GM23338 (cell line): ENCODE data around the gene IFNG. TPM values are rescaled to one million over a fixed set of nuclear protein-coding genes. Genes with fewer than 3 reads are reported as not detected.

ENCODE experiments used
- ATAC-seq: fragments of 200-7000 bp; cut with Tn5 transposase; 3 replicates; pipeline ENCODE4 v1.9.1; 2020
- DNase-seq: peaks from one replicate; pipeline ENCODE4 v3.0.0-alpha.2; 2015; ENCODE audit warnings: low spot score
- H2AFZ ChIP-seq: fragments of 200-600 bp; sonication (generic); 2 replicates; pipeline ENCODE4 v1.8.0; 2016; ENCODE audit warnings: antibody characterized with exemption, mild to moderate bottlenecking, moderate library complexity
- H3F3A ChIP-seq: fragments of 200-600 bp; sonication (generic); replicated peaks from 2 replicates; pipeline ENCODE4 v1.8.0; 2017; ENCODE audit warnings: antibody characterized with exemption, mixed run types, low read depth
- H3K27ac ChIP-seq: fragments of 200-600 bp; sonication (generic); 2 replicates; pipeline ENCODE4 v1.6.1; 2016; ENCODE audit warnings: low read depth
- H3K27me3 ChIP-seq: fragments of 200-600 bp; sonication (generic); 2 replicates; pipeline ENCODE4 v1.8.0; 2016; ENCODE audit warnings: mild to moderate bottlenecking, mixed run types, moderate library complexity; ENCODE audit not compliant: insufficient read depth
- H3K36me3 ChIP-seq: fragments of 200-600 bp; sonication (generic); 2 replicates; pipeline ENCODE4 v1.8.0; 2016; ENCODE audit warnings: mild to moderate bottlenecking; ENCODE audit not compliant: insufficient read depth
- H3K4me1 ChIP-seq: fragments of 200-600 bp; sonication (generic); 2 replicates; pipeline ENCODE4 v1.8.0; 2016; ENCODE audit warnings: mild to moderate bottlenecking, moderate library complexity; ENCODE audit not compliant: insufficient read depth
- H3K4me2 ChIP-seq: fragments of 200-600 bp; sonication (generic); 2 replicates; pipeline ENCODE4 v1.7.1; 2017; ENCODE audit warnings: mixed run types
- H3K4me3 ChIP-seq: fragments of 200-600 bp; sonication (generic); 2 replicates; pipeline ENCODE4 v1.6.1; 2016; ENCODE audit warnings: mixed run types
- H3K79me2 ChIP-seq: fragments of 200-600 bp; sonication (generic); replicated peaks from 2 replicates; pipeline ENCODE4 v1.8.0; 2017; ENCODE audit warnings: mild to moderate bottlenecking; ENCODE audit not compliant: insufficient read depth
- H3K9me2 ChIP-seq: fragments of 200-600 bp; sonication (generic); 2 replicates; pipeline ENCODE4 v1.8.0; 2017; ENCODE audit not compliant: insufficient read depth
- H4K20me1 ChIP-seq: fragments of 200-600 bp; sonication (generic); replicated peaks from 2 replicates; pipeline ENCODE4 v1.8.0; 2017; ENCODE audit warnings: mild to moderate bottlenecking; ENCODE audit not compliant: insufficient read depth
- H3K27ac Mint-ChIP-seq: 2 replicates; pipeline ENCODE4 v1.8.0; 2020; ENCODE audit warnings: inconsistent platforms, mild to moderate bottlenecking, moderate library complexity, mixed read lengths
- H3K27me3 Mint-ChIP-seq: 3 replicates; pipeline ENCODE4 v1.8.0; 2022; ENCODE audit warnings: low read depth, mild to moderate bottlenecking, moderate library complexity, mixed read lengths, inconsistent platforms; ENCODE audit not compliant: insufficient read depth, poor library complexity
- H3K36me3 Mint-ChIP-seq: 3 replicates; pipeline ENCODE4 v1.8.0; 2021; ENCODE audit warnings: low read depth, mild to moderate bottlenecking, inconsistent platforms, moderate library complexity, mixed read lengths
- H3K4me1 Mint-ChIP-seq: 3 replicates; pipeline ENCODE4 v1.8.0; 2020; ENCODE audit warnings: mild to moderate bottlenecking, inconsistent platforms, mixed read lengths
- H3K4me3 Mint-ChIP-seq: 3 replicates; pipeline ENCODE4 v1.8.0; 2021; ENCODE audit warnings: moderate library complexity, mild to moderate bottlenecking, inconsistent platforms, mixed read lengths
- H3K9me3 Mint-ChIP-seq: 3 replicates; pipeline ENCODE4 v1.8.0; 2020; ENCODE audit warnings: moderate library complexity, mild to moderate bottlenecking, inconsistent platforms, mixed read lengths
- CREB1 ChIP-seq: fragments of 250-450 bp; sonication (Bioruptor Pico); IDR thresholded peaks from 2 replicates; pipeline ENCODE4 v1.5.0; 2020; ENCODE audit warnings: low read depth, mild to moderate bottlenecking, moderate library complexity
- EZH2phosphoT487 ChIP-seq: fragments of 200-600 bp; sonication (generic); IDR thresholded peaks from one replicate; pipeline ENCODE4 v1.8.1; 2018; ENCODE audit warnings: antibody characterized with exemption; ENCODE audit not compliant: unreplicated experiment
- JUNB ChIP-seq: IDR thresholded peaks from one replicate; pipeline ENCODE4 v1.6.1; 2016; ENCODE audit warnings: antibody characterized with exemption; ENCODE audit not compliant: unreplicated experiment
- NANOG ChIP-seq: IDR thresholded peaks from 2 replicates; pipeline ENCODE4 v1.6.1; 2016; ENCODE audit warnings: antibody characterized with exemption, borderline replicate concordance
- POLR2AphosphoS5 ChIP-seq: IDR thresholded peaks from 2 replicates; pipeline ENCODE4 v1.6.1; 2016; ENCODE audit warnings: antibody characterized with exemption, low read depth
- STAT1 ChIP-seq: IDR thresholded peaks from one replicate; pipeline ENCODE4 v1.6.1; 2016; ENCODE audit warnings: antibody characterized with exemption; ENCODE audit not compliant: unreplicated experiment
- ZNF114 ChIP-seq: fragments of 250-450 bp; sonication (Bioruptor Pico); IDR thresholded peaks from 2 replicates; pipeline ENCODE4 v1.5.0; 2020; ENCODE audit warnings: mild to moderate bottlenecking, moderate library complexity
- ZNF331 ChIP-seq: fragments of 250-450 bp; sonication (Bioruptor Pico); IDR thresholded peaks from 2 replicates; pipeline ENCODE4 v1.5.0; 2020; ENCODE audit warnings: low read depth, mild to moderate bottlenecking, moderate library complexity
- ZNF462 ChIP-seq: fragments of 250-450 bp; sonication (Bioruptor Pico); IDR thresholded peaks from 2 replicates; pipeline ENCODE4 v1.5.0; 2020; ENCODE audit warnings: mild to moderate bottlenecking, moderate library complexity
- polyA plus RNA-seq: library from polyadenylated mRNA; unstranded; fragments of >200 nt; fragmentation: Nextera tagmentation; extraction: Ambion mirVana; gene quantifications from 2 replicates; pipeline ENCODE4 v1.2.1, GENCODE V29; 2016
- total RNA-seq: library from RNA; depleted of rRNA; stranded (reverse); fragments of >200 nt; shearing (Covaris generic); gene quantifications from 2 replicates; pipeline ENCODE4 v1.2.3, GENCODE V29; 2014
- TF ChIP-seq, protein P1 (sequence below), 2 experiments: fragments of 200-600 bp in 1 of 2; sonication (generic) in 1 of 2; conservative IDR thresholded peaks; 2 replicates each; pipeline versions ENCODE4 v1.5.1 to v1.6.1; 2016 to 2017; ENCODE audit warnings: antibody characterized with exemption in 2 of 2, low read depth in 2 of 2, mild to moderate bottlenecking in 2 of 2, moderate library complexity in 1 of 2
- TF ChIP-seq, protein P2 (sequence below): IDR thresholded peaks from one replicate; pipeline ENCODE4 v1.6.1; 2018; ENCODE audit warnings: antibody characterized with exemption; ENCODE audit not compliant: unreplicated experiment

Gene IFNG
- total and polyA plus RNA-seq, 2 experiments from 2014 or later = not detected

GRCh38 chr12:68207276-68207675, 47.7 kb upstream of the IFNG start:
- DNase-seq (no peak), ATAC-seq (no peak)
- no peak overlapping the region for H3K4me3 ChIP-seq
- H3K9me2 ChIP-seq = peaks cover 7% of the 10 kb centered on the region; the same call in 1 of the 2 replicates
- no peaks in the 10 kb centered on the region for H3F3A ChIP-seq
- Mint-ChIP-seq H3K27ac (no peak overlapping the region), H3K27me3 (peaks cover 3% of the 10 kb centered on the region), H3K9me3 (no peaks in the 10 kb centered on the region), H3K36me3 (no peaks in the 10 kb centered on the region), H3K4me3 (no peak overlapping the region), H3K4me1 (peaks cover 3% of the 10 kb centered on the region; the same call in 1 of the 3 replicates)
- no peak overlapping the region for H2AFZ ChIP-seq
- H4K20me1 ChIP-seq = no peaks in the 10 kb centered on the region
- no peaks in the 10 kb centered on the region for H3K36me3 ChIP-seq
- H3K4me2 ChIP-seq = no peak overlapping the region
- TF ChIP-seq POLR2AphosphoS5 (no peak), ZNF114 (CRISPR knock-in tag) (no peak), CREB1 (CRISPR knock-in tag) (no peak)
- H3K79me2 ChIP-seq = no peaks in the 10 kb centered on the region
- peaks cover 7% of the 10 kb centered on the region; the same call in 1 of the 2 replicates for H3K4me1 ChIP-seq
- no peaks in the 10 kb centered on the region for H3K27me3 ChIP-seq
- no peak overlapping the region for H3K27ac ChIP-seq

DNA sequence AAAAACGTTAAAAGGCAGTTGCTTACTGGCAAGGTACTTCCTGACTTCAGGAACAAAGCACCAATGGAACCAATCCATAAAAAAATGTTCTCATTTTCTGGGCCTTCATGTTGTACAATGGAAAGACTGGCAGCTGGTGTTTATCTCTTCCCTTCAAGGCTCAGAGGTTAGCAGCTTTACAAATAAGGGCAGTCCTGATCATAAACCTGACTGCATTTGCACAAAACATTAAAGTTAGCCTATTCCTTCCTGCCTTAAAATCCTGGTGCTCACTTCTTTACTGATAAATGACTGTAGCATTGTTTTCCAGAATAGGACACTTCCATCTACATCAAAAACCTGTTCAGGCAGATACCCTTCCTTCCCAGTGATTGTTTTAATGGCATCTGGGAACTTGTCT, 46.9 kb upstream of the IFNG start:
- H3K79me2 ChIP-seq = no peaks in the 10 kb centered on the region
- H3K27ac ChIP-seq = no peak overlapping the region
- Mint-ChIP-seq H3K36me3 (no peaks in the 10 kb centered on the region), H3K27me3 (no peaks in the 10 kb centered on the region), H3K4me1 (peaks cover 3% of the 10 kb centered on the region; the same call in 1 of the 3 replicates), H3K9me3 (no peaks in the 10 kb centered on the region), H3K4me3 (no peak overlapping the region), H3K27ac (no peak overlapping the region)
- H4K20me1 ChIP-seq = no peaks in the 10 kb centered on the region
- ATAC-seq (no peak), DNase-seq (no peak)
- peaks cover 7% of the 10 kb centered on the region; the same call in 1 of the 2 replicates for H3K4me1 ChIP-seq
- no peak overlapping the region for H3K4me3 ChIP-seq
- 0 out of 2 replicates have a peak overlapping the region, but pooled peaks have one; percentile 10 for H2AFZ ChIP-seq
- no peak overlapping the region for H3K4me2 ChIP-seq
- H3K27me3 ChIP-seq = no peaks in the 10 kb centered on the region
- H3K36me3 ChIP-seq = no peaks in the 10 kb centered on the region
- H3F3A ChIP-seq = no peaks in the 10 kb centered on the region
- peaks cover 7% of the 10 kb centered on the region; the same call in 1 of the 2 replicates for H3K9me2 ChIP-seq
- TF ChIP-seq, protein P1, sequence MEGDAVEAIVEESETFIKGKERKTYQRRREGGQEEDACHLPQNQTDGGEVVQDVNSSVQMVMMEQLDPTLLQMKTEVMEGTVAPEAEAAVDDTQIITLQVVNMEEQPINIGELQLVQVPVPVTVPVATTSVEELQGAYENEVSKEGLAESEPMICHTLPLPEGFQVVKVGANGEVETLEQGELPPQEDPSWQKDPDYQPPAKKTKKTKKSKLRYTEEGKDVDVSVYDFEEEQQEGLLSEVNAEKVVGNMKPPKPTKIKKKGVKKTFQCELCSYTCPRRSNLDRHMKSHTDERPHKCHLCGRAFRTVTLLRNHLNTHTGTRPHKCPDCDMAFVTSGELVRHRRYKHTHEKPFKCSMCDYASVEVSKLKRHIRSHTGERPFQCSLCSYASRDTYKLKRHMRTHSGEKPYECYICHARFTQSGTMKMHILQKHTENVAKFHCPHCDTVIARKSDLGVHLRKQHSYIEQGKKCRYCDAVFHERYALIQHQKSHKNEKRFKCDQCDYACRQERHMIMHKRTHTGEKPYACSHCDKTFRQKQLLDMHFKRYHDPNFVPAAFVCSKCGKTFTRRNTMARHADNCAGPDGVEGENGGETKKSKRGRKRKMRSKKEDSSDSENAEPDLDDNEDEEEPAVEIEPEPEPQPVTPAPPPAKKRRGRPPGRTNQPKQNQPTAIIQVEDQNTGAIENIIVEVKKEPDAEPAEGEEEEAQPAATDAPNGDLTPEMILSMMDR (conservative IDR thresholded peaks at IDR 0.05; ENCODE audit: low read depth in 2 of 2) = no peak
- TF ChIP-seq POLR2AphosphoS5 = no peak
- no peak for TF ChIP-seq ZNF331
- TF ChIP-seq STAT1 = no peak
- TF ChIP-seq CREB1 (CRISPR knock-in tag) = no peak
- no peak for TF ChIP-seq ZNF462 (CRISPR knock-in tag)
- TF ChIP-seq, protein P2, sequence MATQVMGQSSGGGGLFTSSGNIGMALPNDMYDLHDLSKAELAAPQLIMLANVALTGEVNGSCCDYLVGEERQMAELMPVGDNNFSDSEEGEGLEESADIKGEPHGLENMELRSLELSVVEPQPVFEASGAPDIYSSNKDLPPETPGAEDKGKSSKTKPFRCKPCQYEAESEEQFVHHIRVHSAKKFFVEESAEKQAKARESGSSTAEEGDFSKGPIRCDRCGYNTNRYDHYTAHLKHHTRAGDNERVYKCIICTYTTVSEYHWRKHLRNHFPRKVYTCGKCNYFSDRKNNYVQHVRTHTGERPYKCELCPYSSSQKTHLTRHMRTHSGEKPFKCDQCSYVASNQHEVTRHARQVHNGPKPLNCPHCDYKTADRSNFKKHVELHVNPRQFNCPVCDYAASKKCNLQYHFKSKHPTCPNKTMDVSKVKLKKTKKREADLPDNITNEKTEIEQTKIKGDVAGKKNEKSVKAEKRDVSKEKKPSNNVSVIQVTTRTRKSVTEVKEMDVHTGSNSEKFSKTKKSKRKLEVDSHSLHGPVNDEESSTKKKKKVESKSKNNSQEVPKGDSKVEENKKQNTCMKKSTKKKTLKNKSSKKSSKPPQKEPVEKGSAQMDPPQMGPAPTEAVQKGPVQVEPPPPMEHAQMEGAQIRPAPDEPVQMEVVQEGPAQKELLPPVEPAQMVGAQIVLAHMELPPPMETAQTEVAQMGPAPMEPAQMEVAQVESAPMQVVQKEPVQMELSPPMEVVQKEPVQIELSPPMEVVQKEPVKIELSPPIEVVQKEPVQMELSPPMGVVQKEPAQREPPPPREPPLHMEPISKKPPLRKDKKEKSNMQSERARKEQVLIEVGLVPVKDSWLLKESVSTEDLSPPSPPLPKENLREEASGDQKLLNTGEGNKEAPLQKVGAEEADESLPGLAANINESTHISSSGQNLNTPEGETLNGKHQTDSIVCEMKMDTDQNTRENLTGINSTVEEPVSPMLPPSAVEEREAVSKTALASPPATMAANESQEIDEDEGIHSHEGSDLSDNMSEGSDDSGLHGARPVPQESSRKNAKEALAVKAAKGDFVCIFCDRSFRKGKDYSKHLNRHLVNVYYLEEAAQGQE = no peak
- no peak for TF ChIP-seq ZNF114 (CRISPR knock-in tag)
- TF ChIP-seq EZH2phosphoT487 = no peak
- no peak for TF ChIP-seq NANOG
- no peak for TF ChIP-seq JUNB
